CD4-positive, alpha-beta T cell treated with Interleukin-6 at 100 ng/mL for 8 hours (primary cell): Measurements from ENCODE around the gene DTNA.
"Not testable (repeated sequence)": the region's sequence is repeated elsewhere in the genome, so short reads cannot be mapped to it uniquely, and the experiment has no call there.

Experiments used
- DNase-seq: peaks from one replicate; pipeline ENCODE4 v3.0.0-alpha.2; 2020; ENCODE audit warnings: mixed read lengths, low spot score

The DTNA gene

DNA sequence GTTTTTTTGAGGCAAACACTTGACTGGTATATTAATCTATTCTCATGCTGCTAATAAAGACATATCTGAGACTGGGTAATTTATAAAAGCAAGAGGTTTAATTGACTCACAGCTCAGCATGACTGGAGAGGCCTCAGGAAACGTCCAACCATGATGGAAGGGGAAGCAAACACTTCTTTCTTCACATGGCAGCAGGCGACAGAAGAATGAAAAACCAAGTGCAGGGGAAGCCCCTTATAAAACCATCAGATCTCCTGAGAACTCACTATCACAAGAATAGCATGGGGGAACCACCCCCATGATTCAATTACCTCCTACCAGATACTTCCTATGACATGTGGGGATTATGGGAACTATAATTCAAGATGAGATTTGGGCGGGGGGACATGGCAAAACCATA, 194.9 kb downstream of the DTNA start:
- no peak for DNase-seq

DNA sequence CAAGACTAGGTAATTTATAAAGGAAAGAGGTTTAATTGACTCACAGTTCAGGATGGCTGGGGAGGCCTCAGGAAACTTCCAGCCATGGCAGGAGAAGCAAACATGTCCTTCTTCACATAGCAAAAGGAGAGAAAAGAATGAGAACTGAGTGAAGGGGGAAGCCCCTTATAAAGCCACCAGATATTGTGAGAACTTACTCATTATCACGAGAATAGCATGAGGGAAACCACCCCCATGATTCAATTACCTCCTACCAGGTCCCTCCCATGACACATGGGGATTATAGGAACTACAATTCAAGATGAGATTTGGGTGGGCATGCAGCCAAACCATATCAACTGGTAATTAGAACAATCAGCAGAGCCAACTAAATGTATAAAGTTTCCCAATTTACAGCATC, 196.9 kb downstream of the DTNA start:
- not testable (repeated sequence) for DNase-seq

DNA sequence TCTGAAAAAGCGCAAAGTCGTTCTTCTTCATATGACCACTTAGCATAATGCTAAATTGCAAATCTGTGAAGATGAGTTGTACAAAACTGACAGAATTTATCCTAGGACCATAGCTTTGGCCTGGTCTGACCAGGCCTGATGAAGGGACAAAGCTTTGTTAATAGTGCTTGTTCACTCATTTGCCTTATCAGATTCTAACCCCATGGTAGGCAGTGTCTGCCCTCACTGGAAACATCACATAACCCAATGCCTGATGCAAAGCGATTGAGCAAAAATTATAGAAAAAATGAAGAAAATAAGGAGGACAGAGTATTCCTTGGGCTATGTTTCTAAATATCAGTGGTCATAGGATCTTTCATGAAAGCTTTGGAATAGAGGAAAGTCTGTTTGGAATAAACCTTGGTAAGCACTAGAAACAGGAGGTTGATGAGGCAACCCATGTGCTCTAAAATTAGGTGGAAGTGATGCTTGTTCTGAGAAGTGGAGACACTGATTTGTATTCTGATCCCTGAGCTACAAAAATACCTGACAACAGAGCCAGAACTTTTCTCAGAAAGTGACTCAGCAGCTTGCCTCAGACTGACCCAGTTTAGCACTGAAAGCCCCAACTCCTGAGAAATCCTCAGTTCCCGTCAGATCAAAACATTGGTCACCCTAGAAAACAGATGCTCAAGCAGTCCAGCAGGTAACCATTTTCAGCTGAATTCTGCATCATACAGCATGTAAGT, 199.7 kb downstream of the DTNA start:
- DNase-seq: no peak

DNA sequence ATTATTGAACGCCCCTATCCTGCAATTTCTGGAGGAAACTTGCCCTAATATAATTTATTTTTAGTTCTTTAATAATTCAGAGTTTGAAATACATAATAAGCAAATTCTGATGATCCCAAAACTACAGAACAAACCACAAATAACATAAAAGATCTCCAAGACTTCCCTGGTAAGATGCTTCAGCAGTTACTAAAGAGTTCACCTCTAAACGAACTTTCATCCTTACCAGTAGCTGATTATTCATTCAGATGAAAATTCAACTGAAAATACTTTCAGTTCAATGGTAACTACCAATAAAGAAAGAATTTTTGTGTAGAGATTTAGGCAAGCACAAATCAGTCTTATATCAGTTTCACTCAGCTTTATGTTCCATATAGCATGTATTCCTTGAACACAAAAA, 201.0 kb downstream of the DTNA start:
- DNase-seq: no peak

DNA sequence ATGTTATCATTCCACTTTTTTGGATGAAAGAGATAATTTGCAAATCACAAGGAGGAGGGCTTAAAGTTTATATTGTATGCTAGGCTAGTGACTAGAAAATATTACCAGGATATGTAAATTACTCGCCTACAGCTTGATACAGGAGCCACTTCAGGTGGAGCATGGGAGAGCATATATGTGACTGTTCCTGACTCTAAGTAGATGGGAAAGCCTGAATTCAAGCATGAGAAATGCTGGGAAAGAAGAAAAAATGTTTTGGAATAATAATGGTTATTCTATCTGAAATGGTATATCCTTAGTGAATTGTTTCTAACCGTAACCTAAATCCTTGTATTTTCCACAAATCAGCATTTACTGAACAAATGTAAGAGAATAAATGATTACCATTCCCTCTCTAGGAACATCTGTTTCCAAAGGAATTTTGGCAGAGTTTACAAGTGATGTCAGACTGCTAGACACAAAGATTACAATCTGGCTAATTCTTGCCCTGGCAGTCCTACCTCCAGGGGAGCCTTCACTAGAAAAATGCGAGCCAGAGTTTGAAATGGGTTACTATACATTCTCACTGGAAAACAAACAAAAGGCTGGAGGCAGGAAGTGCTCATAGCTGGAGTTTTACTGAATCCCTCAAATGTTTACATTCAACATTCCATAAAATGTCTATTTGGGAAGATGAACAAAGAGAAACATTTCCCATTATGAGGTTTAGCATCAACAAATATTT, 201.7 kb downstream of the DTNA start:
- no peak for DNase-seq

DNA sequence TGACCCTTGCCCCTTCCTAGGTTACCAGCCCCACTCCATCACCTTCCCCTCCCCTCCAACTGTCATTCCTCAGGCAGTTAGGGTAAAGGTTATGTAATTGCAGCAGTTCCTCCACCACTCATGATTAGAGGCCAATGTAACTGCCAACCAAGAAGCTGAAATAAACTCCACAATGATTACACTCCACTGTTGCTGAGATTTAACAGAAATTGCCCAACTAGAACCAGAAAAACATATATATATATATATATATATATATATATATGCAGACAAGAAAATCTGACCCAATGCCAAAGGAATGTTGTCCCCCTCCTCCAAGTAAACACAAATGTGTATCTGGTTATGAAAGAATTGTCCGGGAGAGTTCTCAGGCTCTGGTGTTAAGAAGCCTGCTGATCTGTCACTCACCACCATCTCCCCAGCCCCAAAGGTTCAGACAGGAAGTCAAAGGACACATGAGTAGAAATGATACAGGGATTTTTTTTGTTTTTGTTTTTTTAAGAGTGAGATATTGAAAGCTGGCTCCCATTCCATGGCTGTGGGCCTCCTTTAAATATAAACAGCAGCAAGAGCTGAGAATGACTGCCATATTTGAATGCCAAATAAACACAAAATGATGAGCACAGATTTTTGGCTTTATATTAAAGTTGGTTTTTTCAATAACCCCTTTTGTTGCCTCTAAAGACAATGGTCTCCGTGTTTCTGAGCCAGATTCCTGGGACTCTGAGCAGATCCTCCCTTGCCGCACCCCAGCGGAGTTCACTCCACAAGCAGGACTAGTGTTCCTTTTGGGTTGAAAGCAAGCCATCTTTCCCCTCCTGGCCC, 204.0 kb downstream of the DTNA start:
- DNase-seq: no peak

DNA sequence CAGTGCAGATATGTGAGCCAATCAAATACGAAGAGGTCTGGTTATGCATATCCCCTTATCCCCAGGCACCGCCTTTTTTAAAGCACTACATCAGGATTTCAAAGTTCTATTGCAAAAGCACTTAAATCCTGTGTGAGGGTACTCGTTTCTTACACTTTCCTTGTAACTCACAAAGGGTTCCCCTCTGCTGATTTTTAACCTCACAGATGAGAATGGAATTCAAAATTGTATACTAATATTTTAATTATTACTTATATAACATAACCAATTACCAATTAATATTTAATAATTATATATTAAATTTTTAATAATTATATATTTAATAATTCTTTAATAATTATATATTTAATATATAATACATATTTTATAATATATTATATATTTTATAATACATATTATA, 204.9 kb downstream of the DTNA start:
- DNase-seq: no peak

DNA sequence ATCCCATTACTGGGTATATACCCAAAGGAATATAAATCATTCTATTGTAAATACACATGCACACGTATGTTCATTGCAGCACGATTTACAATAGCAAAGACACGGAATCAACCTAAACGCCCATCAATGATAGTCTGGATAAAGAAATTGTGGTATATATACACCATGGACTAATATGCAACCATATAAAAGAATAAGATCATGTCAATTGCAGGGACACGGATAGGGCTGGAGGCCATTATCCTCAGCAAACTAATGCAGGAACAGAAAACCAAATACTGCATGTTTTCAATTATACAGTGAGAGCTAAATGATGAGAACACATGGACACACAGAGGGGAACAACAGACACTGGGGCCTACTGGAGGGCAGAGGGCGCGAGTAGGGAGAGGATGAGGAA, 206.4 kb downstream of the DTNA start:
- not testable (repeated sequence) for DNase-seq

DNA sequence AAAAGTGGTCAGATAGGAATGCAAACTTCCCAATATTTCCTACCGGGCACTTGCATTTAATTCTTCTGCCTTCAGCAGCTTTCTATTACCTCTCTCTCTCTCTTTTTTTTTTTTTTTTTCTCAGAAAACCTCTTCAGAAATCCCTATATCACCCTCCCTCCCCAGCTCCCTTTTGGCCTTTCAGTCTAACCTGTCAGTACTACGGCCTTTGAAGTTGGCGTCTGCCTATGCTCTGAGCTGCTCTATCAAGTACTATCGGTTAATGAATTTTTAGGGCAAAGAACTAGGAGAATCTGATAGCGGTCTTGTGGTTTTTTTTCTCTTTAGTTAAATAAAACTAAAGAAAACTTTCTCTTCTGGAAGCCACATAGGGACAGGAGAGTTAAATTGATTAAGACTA, 208.8 kb downstream of the DTNA start:
- DNase-seq: no peak

DNA sequence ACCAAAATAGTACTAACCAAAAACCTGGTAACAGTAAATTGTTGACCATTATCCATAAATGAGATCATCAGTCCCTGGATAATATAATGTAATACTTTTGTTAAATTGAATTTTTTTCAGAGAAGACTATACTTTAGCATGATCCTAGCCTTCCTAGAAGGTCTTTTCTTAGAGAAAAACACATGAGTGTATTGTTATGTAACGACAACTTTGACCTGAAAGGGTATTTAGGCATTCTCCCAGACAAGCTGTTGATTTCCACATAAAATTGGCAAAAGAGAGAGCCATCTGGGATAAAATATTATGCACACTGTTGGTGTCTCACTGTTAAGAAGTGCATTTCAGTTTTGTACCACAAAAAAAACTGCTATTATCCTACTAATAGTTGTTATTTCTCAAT, 211.1 kb downstream of the DTNA start:
- no peak for DNase-seq

DNA sequence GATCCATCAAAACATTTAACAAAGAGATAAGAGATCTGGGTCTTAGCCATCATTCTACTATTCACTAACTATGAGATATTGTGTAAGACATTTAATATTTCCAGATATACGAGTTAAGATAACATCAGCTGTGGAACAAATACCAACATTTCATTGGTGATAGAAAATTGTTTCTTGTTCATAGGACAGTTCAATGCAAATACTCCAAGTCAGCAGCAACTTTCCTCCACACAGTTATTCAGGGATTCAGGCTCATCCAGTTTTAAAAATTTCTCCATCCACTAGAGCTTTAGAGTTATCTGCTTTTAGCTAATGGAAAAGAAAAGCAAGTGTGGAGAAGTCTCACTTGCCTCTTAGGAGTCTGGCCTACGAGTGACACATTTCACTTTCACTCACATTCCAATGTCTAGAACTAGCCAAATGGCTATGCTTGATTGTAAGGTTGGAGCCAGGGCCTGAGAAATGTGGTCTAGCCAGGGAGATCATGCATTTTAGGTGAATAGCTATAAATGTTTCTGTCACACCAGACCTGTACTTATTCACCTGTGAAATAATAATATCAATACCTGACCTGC, 211.8 kb downstream of the DTNA start:
- DNase-seq: no peak

DNA sequence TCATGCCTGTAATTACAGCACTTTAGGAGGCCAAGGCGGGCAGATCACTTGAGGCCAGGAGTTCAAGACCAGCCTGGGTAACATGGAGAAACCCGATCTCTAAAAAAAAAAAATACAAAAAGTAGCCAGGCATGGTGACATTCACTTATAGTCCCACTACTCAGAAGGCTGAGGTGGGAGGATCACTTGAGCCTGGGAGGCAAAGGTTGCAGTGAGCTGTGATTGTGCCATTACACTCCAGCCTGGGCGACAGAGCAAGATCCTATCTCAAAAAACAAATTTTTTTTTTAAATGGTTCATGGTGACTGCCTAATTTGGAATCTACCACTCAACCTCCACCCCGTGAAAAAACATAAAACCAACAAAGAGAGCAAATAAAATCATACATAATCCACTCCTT, 212.5 kb downstream of the DTNA start:
- DNase-seq: not testable (repeated sequence)

DNA sequence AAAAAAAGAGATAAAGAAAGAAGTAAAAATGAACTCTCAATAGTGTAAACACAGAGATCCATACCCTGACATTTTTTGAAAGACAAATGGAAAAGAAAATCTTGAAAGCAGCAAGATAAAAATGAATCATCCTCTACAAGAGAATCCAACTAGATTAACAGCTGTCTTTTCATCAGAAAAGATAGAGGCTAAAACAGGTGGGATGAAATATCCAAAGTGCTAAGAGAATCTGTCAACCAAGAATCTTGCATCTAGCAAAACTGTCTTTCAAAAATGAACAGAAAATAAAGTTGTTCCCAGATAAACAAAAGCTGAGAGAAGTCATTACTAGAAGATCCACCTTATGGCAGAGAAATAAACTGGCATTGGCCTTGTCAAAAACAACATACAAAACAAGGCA, 213.8 kb downstream of the DTNA start:
- DNase-seq: no peak

DNA sequence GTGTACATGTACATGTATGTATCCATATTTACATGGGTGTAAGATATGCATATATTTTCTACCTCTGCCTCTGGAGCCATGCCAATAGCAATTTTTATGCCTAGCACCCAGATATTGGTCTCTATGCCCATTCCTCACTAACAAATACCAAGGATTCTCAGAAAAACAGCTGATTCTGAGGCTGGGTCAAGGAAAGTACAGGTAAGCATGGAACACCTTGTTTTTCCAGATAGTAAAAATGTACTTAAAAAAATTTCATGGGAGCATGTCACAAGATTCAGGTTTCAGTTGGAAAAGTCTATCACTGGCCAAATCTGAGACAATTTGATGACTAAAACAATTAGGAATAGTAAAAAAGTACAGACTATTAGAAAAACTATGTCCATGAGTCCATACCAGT, 216.6 kb downstream of the DTNA start:
- no peak for DNase-seq

DNA sequence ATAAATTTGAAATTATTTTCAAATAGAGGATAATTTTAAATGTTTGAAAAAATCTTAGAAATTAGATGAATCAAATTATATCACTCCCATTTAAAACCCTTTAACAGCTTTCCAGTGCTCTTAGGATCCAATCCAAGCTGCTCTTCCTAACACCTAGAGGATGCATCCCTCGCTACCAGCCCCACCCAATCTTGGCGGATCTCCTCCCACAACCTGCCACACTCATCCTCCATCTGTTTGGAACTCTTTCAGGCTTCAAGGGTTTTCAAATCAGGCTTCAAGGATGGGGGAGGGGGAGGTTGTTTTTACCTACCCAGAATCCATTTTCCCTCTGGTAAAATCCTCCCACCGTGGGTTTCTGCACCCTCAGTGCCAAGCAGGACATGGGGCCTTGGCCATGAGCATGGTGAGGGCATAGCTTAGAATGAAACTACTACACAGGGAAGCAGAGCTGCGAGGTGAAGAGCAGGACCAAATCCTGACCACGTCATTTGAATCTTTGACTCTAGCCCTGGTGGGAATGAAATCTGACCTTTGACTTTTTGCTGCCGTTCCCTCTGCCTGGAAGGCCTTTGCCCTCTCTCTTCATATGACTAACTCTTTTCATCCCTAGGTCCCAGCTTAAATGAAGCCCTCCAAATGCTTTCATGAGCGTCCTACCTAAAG, 218.1 kb downstream of the DTNA start:
- DNase-seq: no peak

DNA sequence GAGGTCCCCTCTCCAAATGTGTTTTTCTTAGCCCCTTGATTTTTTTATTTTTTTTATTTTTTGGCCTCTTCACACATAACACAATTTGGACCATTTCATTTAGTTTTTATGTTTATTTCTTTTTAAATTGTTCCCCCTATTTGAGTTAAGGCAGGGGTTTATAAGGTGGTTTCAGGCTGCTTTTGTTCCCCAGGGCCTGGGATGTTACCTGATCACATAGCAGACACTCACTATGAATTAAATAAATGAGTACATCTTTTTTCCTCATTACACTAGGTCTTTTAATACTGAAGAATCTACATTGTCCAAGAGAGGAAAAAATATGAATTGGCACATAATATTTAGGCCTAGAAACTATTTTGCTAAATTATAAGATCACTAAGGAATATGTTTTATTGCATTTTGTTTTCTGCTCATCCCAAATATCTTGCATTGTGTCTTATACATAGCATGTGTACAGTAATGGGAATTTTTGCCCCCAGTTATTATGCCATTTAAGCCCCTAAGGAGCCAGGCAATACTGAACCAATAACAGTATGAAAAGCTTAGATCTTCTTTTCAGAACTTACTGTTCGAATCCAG, 218.7 kb downstream of the DTNA start:
- no peak for DNase-seq

DNA sequence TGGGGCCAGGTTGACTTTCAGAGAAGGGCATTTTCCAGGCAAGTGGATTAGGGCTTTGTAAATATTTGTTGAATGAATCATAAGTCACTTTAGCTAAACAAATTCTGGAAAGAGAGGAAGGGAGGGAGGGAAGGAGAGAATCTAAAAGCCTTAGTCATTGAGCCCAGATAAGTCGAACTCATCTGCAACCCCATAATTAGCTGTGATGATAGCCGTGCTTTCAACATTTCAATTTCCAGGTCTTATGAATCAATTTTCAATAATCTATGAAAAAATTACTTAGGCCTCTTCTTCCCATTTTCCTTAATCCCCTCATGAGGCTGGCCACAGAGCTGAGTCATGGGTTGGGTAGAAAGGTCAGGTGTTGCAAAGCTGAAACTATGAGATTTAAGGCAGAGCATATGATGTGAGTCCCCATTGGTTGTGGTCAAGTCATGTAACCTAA, 219.3 kb downstream of the DTNA start:
- no peak for DNase-seq

DNA sequence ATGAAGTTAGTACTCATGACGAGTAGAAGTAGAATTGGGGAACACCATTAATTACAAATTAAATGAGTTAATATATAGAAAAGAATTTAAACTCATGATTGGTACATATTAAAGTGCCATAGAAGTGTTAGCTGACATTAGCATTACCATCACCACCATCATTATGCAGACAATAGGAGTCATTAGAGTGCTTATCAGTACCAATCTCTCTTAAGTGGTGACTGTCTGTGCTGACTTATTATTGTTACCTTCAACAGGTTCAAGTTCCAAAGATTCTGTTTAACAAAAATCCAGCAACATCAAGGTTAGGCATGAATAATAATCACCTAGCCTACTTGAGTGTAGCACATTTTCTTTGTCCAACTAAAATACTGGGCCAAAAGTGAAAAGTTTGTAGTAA, 222.3 kb downstream of the DTNA start:
- no peak for DNase-seq

DNA sequence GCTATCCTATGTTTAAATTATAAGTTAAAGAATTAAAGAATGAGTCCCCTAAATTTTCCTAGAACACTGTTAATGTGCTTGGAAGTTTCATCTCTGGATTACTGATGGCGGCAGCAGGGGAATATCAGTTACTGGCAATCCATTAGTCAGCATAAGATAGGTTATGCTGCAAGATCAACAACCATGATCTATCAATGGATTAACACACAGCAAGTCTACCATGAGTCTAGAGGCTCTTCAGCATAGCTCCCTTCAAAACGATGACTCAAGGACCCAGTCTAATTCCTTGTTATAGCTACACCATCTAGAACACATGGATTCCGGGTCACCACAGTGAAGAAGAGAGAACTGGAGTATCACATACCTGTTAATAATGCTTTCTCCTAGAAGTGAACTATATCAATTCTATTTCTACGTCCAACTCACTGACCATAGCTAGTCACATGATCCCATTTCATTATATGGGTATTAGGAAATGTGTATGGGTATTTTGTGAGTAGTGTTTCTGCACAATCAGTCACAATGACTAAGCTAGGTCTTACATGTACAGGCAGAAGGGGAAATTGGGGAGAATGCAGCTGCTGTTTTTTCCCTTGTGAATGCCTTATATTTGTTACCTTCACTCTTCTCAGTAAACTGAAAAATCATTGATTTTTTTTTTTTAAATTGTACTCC, 222.8 kb downstream of the DTNA start:
- no peak for DNase-seq

DNA sequence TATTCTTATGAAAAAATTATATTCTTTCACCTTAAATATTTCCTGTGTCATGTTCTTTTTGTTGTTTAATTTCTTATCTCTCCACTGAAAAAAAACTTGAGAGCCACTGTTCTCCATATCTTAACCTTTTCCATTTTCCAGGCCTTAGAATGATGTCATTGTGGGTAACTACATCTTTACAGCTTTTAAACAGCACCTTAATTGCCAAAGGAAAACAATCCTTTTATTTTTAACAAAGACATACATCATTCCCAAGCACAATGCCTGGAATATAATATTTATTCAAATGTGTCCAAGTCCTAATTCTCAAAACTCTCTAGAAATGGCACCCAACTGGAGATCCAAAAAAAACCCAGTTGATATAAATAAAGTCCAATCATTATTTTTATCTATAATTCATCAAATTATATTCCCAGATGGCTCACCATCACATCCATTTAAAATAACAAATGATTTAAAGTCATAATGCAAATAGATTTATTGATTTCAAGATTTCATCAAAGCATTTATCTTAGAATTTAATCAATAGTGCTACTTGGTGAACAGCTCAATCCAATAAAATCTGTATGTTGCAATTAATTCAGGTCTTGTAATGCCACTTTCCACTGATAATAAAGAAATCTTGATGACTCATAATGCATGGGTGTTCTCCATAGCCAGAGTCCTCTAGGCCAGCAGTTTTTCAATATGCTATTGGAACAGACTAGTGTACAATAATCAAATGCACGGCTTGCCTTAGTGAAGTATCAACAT, 224.0 kb downstream of the DTNA start:
- no peak for DNase-seq
